Fibroblast of skin of abdomen (primary cell): ENCODE data around the gene UBE2I. TPM values are rescaled to one million over a fixed set of nuclear protein-coding genes. Genes with fewer than 3 reads are reported as not detected.
"Not testable (repeated sequence)": the region's sequence is repeated elsewhere in the genome, so short reads cannot be mapped to it uniquely, and the experiment has no call there.

ENCODE experiments used
- DNase-seq: peaks from one replicate; pipeline ENCODE4 v3.0.0-alpha.2; 2013
- polyA plus RNA-seq, 2 experiments: library from polyadenylated mRNA; unstranded; fragments of 120-200 nt; gene quantifications; one replicate each; pipeline ENCODE4 v1.2.1, GENCODE V29; 2013; ENCODE audit not compliant: insufficient read length in 2 of 2

UBE2I gene
- 181 TPM for polyA plus RNA-seq (2013, experiment 1 of 2; ENCODE audit: insufficient read length)
- polyA plus RNA-seq (2013, experiment 2 of 2; ENCODE audit: insufficient read length), result 171 TPM

DNA sequence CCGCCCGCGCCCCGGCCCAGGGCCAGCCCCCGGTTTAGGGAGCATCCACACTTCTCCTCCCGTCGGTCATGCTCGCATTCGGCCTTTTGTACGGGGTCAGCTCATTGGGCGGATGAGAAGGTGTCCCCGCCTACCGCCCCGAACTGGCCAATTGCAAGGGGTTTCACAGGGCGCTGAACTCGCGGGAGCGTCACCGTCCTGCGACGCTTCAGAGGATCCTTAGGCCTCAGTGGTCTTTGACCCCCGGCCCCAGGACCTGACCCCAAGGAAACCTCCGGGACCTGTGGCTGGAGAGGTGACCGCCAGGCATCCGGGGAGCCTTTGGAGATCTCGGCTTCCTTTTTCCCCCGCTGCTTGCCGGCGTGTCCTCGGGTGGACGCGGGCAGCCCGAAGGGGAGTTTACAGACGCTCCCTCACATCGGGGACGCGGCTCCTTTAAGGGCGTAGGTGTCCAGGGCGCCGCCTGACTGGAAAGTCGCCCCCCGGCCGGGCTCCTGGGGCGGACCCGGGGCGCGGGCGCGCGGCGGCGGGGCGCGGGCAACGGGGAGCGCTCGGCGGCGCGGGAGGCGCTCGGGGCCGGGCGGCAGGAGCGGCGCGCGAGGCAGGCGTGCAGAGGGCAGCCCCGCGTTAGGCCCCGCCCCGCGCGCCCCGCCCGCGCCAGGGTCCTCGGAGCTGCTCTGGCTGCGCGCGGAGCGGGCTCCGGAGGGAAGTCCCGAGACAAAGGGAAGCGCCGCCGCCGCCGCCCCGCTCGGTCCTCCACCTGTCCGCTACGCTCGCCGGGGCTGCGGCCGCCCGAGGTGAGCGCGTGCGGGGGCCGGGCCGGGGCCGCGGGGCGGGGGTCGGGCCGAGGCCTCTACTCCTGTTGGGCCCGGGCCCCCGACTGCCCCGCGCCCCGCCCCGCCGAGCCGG is at the start of gene UBE2I:
UBE2I (plus strand) TSS at position 660 of the 909 bp plus-strand sequence. CDS start 4,395 bp downstream, outside the sequence.
- peak; percentile 99 for DNase-seq

DNA sequence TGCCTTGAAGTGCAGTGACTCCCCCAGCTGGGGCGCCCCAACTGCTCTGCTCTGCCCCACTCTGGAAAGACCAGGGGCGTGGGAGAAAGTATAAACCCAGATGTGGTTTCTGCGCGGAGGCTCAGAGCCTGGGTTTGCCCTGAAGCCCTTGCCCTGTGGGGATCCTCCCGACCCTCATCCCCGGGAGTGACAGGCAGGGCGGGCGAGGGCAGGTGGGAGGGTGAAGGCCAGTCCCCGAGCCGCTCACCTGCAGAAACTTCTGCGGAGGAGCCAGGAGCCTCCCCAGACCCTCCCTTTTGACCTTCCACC is 49.7 kb upstream of the UBE2I start:
- no peak for DNase-seq

DNA sequence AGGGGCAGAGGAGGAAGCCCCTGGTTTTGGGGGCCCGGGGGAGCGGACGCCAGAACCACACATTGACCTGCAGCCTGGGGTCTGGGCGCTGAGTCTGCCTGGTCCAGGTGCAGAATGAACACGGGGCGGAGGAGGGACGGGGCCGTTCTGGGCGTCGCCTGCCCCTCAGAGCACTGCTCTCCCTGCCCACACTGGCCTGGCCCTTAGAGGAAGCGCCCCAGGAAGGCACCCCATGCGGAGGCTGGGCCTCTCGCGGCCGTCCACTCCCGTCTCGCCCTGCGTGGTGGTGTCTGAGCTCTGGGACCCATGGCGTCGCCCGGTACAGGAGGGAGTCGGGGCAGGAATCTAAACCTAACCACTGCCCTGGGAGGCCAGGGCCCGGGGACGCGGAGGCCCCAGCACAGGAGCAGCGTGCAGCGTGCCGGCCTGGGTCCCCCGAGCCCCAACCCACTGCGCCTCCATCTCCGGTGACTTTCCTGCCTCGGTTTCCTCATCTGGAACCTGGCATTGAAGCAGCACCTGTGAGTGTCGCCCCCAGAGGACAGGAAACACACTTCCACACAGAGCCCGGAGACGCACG is 49.2 kb upstream of the UBE2I start:
- DNase-seq, result no peak

DNA sequence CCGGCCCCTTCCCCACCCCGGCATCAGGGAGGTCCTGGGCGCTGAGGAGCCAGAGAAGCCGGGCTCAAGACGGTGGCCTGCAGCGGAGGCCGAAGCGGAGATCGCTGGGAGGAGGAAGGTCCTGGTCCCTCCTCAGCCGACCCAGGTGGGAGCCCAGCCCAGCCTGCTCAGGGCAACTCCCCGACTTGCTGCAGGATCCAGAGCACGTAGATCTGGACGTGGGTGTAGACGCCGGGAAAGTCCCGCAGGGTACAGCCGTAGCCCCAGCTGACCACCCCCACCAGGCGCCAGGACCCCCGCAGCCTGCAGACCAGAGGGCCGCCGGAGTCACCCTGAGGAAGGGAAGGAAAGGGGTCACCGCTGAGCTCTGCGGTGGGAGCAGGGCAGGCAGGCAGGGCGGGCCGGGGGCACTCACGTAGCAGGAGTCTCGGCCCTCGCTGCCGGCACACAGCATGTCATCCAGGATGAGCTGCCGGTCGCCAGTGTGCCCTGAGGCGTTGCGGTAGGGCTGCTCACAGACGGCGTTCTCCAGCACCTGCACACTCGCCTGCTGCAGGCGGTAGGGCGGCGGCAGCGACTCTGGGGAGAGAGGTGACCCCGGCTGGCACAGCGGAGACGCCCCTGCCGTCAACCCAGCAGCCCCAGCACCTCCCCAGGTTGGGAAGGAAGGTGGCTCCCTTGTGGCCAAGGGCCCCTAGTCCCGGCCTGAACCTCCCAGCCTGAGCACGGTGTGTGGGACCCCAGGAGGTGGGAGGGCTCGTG is 48.1 kb upstream of the UBE2I start:
- no peak for DNase-seq

DNA sequence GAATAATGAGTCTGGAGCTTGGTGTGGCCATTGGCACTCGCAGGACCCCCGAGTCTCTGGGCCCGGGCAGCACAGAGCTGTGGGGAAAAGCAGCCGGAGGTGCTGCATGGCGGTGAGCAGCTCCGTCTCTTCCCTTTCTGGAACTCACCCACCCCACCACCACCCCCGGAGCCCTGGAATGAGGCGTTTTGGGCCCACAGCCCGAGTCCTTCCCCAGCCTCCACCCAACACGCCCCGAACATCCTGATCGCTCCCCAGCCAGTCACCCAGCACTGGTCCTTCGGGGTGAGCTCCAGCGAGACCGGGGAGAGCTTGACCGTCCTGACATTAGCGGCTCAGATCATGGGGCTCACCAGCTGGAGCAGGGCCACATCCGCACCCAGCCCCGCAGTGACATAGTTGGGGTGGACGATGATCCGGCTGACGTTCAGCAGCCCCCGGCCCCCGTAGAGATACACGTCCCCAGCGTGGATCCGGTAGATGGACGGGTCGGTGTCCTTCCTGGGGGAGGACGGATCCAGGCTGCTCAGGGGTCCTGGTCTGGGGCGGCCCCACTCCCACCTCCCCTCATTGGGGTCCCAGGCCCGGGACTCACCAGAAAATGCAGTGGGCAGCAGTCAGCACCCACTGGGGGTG is 47.1 kb upstream of the UBE2I start:
- DNase-seq, result no peak

DNA sequence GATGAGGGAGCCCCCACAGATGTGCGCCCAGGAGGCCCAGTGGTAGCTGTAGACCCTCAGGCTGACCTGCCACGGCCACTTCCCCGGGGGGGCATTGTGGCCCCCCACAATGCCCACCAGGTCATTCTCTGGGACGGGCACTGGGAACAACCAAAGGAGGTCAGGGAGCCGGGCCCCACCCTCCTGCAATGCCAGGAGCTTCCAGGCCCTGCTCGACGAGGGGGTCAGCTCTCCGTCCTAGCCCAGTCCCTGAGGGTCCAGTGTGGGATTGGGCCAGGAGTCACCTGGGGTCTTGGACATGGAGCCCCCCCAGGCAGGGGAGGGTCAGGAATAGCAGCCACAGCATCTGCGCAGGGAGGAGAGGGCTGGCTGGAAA is 46.6 kb upstream of the UBE2I start:
- DNase-seq, result no peak

DNA sequence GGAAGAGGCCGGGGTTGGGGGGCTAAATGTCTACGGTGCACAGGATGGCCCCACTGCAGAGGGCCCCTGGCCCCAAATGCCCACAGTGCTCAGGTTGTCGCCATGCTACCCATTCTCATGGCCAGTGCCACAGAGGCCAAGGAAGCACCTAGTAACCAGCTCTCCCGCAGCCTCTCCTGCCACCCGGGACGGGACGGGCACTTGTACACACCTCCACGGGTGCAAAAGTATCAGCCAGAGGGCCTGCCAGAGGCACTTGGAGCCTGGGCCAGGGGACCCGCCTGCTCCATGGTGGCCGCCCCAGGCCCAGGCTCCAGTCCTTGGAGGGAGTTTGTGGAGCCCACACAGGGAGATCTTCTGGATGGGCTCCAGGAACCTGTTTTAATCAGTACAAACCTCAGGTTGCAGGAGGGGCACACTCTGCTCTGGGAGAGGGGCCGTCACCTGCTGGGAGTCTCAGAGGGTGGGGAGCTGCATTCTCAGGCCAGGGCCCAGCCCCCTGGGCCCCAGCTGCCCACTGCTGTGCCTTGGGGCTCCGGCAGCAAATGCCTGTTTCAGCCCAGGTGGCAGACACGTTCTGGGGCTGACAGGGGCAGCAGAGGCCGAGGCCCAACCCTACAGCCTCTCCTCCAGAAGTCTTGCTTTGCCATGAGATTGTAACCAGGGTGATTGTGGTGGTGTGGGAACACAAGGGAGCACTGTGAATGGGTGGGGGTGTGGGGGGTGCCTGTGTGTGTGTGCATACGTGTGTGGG is 45.7 kb upstream of the UBE2I start:
- DNase-seq, result no peak

DNA sequence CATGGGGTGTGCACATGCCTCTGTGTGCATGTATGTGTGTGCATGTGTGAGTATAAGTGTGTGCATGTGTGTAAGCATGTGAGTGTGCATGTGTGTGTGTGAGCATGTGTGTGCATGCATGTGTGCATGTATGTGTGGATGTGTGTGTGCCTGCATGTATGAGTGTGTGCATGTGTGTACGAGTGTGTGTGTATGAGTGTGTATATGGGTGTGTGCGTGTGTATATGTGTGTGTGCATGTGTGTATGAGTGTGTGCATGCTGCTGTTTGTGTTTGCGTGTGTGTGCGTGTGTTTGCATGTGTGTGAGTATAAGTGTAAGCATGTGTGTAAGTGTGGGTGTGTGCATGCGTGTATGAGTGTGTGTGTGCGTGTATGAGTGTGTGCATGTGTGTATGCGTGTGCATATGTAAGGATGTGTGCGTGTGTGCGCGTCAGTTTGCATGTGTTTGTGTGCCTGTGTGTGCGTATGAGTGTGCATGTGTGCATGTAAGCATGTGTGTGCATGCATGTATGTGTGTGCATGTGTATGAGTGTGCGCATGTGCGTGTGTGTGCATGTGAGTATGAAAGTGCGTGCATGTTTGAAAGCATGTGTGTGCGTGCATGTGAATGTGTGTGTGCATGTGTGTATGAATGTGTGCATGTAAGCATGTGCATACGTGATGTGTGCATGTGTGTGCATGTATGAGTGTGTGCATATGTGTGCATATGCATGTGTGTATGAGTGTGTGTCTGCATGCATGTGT is 44.9 kb upstream of the UBE2I start:
- no peak for DNase-seq

DNA sequence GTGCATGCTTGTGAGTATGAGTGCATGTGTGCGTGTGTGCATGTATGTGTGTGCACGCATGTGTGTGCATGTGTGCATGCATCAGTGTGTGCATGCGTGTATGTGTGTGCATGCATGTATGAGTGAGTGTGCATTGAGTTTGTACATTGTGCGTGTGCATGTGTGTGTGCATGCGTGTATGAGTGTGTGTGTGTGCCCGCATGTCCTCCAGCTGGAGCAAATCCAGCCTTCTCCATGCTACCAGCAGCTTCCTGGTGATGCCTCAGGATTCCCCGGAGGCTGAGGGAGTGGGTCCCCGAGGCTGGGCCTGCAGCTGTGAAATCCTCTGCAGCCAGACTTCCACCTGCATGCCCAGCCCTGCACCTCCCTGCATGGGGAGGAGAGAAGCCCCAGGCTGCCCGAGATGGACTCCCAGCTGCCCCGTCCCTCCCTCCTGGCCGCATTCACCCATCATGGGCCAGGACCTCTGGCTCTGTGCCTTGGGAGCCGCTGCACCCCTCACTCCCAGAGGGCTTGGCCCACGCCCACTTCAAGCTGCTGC is 44.3 kb upstream of the UBE2I start:
- no peak for DNase-seq

DNA sequence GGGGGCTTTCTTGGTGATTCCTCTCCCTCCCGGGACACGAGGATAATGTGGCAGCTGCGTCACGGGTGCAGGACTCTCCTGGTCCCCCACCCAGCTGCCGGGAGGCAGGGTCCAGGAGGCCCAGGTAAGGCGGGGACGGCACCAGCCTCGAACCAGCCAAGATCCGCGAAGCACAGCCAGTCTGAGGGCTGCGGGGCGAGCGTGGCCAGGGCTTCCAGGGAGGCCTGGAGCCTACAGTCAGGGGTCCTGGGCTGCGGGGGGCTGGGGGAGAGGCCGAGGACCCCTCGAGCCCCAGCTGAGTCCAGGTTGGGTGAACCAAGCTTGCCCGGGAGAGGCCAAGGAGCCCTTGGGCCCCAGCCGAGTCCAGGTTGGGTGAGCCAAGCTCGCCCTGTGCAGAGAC is 43.6 kb upstream of the UBE2I start:
- no peak for DNase-seq

DNA sequence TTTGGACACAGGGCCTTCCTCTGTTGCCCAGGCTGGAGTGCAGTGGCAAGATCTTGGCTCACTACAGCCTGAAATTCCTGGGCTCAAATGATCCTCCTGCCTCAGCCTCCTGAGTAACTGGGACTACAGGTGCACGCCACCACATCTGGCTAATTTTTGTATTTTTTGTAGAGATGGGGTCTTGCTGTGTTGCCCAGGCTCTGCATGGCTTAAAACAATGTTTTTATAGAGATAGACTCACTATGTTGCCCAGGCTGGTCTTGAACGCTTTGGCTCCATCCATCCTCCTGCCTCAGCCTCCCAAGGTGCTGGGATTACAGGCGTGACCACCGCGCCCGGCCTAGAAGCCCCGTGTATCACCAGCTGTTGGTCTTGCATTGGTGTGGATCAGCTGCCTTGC is 40.0 kb upstream of the UBE2I start:
- not testable (repeated sequence) for DNase-seq

DNA sequence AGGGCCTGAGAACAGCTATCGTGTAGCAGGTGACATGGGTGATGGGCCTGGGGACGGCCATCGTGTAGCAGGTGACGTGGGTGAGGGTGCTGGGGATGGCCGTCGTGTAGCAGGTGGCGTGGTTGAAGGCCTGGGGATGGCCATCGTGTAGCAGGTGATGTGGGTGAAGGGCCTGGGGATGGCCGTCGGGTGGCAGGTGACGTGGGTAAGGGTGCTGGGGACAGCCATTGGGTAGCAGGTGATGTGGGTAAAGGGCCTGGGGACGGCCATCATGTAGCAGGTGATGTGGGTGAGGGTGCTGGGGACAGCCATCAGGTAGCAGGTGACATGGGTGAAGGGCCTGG is 38.1 kb upstream of the UBE2I start:
- DNase-seq, result no peak

DNA sequence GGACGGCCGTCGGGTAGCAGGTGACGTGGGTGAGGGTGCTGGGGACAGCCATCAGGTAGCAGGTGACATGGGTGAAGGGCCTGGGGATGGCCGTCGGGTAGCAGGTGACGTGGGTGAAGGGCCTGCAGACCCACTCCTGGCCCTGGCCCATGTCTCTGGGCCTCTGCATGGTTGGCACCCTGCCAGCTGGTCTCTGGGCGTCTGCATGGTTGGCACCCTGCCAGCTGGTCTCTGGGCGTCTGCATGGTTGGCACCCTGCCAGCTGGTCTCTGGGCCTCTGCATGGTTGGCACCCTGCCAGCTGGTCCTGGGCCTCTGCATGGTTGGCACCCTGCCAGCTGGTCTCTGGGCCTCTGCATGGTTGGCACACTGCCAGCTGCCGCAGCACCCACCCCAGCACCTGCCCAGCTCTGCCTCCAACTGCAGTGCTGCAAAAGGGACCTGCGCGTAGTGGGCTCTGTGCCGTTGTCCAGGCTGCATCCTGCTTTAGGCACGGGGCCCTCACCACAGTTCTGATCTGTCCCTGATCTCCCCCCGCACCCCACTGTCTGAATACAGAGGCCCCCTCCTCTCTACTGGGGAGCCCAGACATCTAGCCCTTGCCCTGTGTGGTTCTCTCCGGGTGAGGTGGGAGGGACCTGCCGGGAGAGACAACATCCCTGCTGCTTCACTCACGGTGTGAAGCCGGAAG is 37.6 kb upstream of the UBE2I start:
- peak; percentile 10 for DNase-seq

DNA sequence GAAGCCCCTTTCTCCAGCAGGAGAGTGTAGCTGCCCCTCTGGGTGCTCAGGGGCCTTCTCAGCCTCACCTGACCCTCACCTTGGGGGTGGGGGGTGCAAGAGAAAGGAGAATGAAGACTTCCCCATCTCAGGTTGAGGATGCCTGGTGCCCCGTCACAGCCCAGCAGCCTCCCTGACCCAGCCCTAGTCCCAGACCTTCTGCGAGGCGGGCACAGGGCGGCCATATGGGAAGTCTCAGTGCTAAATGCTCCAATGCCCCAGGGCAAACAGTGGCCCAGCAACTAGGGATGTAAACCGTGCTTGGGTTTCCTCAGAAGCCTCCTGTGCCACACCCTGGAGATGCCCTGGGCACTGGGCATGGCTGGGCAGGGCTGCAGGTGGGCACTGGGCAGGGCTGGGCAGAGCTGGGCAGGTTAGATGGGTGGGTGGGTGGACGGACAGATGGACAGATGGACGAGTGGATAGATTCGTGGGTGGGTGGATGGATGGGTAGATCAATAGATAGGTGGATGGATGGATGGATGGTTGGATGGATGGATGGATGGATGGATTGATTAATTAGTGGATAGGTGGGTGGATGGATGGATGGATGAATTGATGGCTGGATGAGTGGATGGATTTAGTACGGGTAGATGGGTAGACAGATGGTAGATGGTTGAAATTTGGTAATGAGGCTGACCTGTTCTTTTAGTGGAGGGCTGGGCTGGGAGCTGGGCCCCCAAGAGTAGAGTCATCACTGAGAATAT is 36.8 kb upstream of the UBE2I start:
- no peak for DNase-seq

DNA sequence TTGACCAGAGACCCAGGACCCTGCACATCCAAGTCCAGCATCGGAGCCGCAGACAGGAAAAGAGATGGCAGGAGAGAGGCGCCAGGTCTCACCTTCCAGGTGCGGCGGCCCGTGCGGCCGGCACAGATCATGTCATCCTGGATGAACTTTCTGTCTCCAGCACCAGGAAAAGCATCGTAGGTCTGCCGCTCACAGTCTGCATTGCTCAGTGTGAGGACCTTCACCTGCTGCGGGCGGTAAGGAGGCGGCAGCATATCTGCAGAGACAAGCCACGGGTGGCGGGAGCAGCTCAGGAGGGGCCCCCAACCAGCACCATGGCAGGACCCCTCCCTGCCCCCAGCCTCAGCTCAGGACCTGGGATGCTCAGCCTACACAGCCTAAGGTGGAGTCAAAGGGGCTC is 35.6 kb upstream of the UBE2I start:
- no peak for DNase-seq

DNA sequence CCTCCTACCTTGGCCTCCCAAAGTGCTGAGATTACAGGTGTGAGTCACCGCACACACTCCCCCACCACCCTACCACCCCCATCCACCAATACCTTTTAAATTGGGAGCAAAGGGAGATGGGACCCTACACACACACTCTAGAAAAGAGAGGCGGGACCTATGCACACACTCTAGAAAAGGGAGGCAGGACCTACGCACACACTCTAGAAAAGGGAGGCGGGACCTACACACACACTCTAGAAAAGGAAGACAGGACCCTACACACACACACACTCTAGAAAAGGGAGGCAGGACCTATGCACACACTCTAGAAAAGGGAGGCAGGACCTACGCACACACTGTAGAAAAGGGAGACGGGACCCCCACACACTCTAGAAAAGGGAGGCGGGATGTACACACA is 34.7 kb upstream of the UBE2I start:
- no peak for DNase-seq

DNA sequence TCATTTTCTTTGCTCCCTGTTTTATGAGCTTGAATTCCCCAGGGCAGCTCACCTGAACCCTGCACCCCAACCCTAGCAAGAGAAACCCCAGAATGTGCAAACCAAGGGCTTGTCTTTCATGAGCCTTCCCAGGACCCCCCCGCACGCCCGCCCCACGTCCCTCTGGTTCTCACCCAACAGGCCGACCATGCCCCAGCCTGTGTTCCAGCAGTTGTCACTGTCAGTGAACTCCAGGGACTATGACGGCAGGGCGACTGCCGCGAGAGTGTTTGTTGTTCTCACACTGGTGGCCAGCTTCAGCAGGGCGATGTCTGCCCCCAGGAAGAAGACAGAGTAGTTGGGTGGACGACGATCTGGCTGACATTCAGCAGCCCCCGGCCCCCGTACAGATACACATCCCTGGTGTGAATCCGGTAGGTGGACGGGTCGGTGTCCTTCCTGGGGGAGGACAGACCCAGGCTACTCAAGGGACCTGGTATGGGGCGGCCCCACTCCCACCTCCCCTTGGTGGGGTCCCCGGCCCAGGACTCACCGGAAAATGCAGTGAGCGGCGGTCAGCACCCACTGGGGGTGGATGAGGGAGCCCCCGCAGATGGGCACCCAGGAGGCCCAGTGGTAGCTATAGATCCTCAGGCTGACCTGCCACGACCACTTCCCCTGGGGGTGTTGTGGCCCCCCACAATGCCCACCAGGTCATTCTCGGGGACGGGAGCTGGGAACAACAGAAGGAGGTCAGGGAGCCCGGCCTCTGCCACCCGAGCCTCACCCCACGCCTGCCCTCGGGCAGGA is 33.5 kb upstream of the UBE2I start:
- DNase-seq, result no peak

DNA sequence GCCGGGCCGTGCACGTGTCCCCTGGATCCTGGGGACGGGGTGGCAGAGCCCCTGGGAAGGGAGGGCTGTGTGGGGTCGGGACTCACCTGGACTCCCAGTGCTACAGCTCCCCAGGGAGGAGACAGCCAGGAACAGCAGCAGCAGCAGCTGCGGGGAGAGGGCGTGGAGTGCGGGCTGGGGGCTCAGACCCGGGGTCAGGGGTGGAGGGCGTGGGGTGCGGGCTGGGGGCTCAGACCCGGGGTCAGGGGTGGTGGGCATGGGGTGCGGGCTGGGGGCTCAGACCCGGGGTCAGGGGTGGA is 32.9 kb upstream of the UBE2I start:
- DNase-seq, result no peak

DNA sequence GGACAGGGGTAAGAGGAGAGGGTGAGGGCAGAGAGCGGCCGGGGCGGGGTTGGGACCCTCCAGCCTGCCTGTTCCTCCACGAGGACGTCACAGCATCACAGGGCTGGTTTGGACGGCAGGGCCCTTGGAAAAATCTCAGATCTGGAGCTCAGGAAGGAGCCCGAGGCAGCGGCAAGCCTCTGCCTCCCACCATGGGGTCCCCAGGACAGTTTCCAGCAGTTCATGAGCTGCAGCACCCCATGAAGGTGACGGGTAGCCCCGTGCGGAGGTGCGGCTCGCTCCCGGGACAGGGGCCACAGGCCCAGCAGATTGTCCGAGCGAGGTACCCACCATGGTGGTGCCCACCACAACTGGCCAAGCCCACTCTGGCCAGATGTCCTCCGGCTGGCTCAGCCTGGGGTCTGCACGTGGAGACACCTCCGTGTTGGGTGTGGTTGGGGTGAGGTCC is 32.3 kb upstream of the UBE2I start:
- no peak for DNase-seq
